Mammary epithelial cell (primary cell): ENCODE results near the gene CKMT2.
"Not testable (repeated sequence)": the region's sequence is repeated elsewhere in the genome, so short reads cannot be mapped to it uniquely, and the experiment has no call there.

Experiments
- EZH2 ChIP-seq: IDR thresholded peaks from 2 replicates; pipeline ENCODE4 v1.6.1; 2012; ENCODE audit warnings: low read length, inconsistent platforms, borderline replicate concordance
- TF ChIP-seq, protein P1 (sequence below), 2 donors: IDR thresholded peaks in 1 of 2; conservative IDR thresholded peaks in 1 of 2; 2 replicates each; pipeline ENCODE4 v1.5.1; 2011 to 2012; ENCODE audit warnings: inconsistent platforms in 2 of 2, low read length in 2 of 2, mild to moderate bottlenecking in 2 of 2, control low read depth in 1 of 2, low read depth in 1 of 2; ENCODE audit not compliant: insufficient read depth in 1 of 2; ENCODE audit errors: extremely low read depth in 1 of 2

DNA sequence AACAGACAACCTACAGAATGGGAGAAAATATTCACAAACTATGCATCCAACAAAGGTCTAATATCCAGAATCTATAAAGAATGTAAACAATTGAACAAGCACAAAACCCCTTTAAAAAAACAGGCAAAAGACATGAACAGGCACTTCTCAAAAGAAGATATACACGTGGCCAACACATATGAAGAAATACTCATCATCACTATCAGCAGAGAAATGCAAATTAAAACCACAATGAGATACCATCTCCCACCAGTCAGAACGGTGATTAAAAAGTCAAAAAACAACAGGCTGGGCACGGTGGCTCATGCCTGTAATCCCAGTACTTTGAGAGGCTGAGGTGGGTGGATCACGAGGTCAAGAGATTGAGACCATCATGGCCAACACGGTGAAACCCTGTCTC, 60.9 kb downstream of the CKMT2 start:
- TF ChIP-seq, protein P1, sequence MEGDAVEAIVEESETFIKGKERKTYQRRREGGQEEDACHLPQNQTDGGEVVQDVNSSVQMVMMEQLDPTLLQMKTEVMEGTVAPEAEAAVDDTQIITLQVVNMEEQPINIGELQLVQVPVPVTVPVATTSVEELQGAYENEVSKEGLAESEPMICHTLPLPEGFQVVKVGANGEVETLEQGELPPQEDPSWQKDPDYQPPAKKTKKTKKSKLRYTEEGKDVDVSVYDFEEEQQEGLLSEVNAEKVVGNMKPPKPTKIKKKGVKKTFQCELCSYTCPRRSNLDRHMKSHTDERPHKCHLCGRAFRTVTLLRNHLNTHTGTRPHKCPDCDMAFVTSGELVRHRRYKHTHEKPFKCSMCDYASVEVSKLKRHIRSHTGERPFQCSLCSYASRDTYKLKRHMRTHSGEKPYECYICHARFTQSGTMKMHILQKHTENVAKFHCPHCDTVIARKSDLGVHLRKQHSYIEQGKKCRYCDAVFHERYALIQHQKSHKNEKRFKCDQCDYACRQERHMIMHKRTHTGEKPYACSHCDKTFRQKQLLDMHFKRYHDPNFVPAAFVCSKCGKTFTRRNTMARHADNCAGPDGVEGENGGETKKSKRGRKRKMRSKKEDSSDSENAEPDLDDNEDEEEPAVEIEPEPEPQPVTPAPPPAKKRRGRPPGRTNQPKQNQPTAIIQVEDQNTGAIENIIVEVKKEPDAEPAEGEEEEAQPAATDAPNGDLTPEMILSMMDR (conservative IDR thresholded peaks at IDR 0.05 in 1 of 2, IDR thresholded peaks at IDR 0.05 in 1 of 2; ENCODE audit: extremely low read depth in 1 of 2, insufficient read depth in 1 of 2, low read depth in 1 of 2, low read length in 2 of 2), result not testable (repeated sequence)
- not testable (repeated sequence) for TF ChIP-seq EZH2
